ENCODE results near the gene TTC7B. TPM values are rescaled to one million over a fixed set of nuclear protein-coding genes. Genes with fewer than 3 reads are reported as not detected.

Gene TTC7B
- total RNA-seq, 1 donor from 2014 or later: 83.7 TPM

DNA sequence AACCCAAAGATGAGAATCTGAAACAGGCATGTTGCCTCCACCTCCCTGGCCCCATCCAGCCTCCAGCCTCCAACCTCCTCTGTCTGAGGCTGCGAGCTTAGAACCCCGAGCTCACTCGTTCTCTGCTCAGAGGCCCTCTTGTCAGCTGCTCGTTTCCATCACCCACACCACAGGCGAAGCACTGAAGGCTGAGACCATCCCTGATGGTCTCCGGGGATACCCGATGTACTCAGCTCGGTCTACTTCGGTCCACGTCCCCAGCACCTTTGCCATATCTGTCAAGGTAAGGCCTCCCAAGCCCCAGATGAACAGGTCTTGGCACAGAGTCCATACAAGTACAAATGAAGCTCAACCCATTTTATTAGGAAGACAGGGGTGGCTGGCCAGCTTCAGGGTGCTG is 72.4 kb downstream of the TTC7B start:
- no peak for DNase-seq (ENCODE audit: extremely low read depth, low read depth, low spot score)

GRCh38 chr14:90743425-90743824 is 72.8 kb downstream of the TTC7B start:
- no peak for DNase-seq (ENCODE audit: extremely low read depth, low read depth, low spot score)

DNA sequence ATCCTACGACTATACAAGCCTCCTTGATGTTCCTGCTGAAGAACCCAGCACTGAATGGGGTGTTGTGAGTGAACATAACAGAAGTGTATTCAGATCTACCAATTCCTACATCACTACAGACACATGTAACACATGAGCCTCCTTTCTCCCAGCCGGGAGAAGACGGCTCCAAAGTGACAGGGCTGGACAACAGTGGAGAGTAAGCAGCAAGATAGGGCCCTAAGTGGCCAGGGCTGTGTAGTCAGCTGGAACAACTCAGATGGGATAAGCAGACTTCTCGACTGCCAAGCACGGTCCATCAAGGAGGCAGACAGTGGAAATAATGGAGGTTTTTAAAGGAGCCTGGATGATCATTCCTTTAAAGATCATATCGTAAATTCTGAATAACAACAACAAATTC is 73.5 kb downstream of the TTC7B start:
- DNase-seq (ENCODE audit: extremely low read depth, low read depth, low spot score): no peak

- DNase-seq (ENCODE audit: extremely low read depth, low read depth, low spot score): no peak
Measured at GRCh38 chr14:90742252-90742651, 74.0 kb downstream of the TTC7B start.

GRCh38 chr14:90741682-90741946 is 74.6 kb downstream of the TTC7B start:
- DNase-seq (ENCODE audit: extremely low read depth, low read depth, low spot score): no peak

- no peak for DNase-seq (ENCODE audit: extremely low read depth, low read depth, low spot score)
Measured at GRCh38 chr14:90740946-90741681, 75.1 kb downstream of the TTC7B start.

- no peak for DNase-seq (ENCODE audit: extremely low read depth, low read depth, low spot score)
Measured at GRCh38 chr14:90740081-90740480, 76.1 kb downstream of the TTC7B start.

- no peak for DNase-seq (ENCODE audit: extremely low read depth, low read depth, low spot score)
Measured at GRCh38 chr14:90739318-90740068, 76.7 kb downstream of the TTC7B start.

DNA sequence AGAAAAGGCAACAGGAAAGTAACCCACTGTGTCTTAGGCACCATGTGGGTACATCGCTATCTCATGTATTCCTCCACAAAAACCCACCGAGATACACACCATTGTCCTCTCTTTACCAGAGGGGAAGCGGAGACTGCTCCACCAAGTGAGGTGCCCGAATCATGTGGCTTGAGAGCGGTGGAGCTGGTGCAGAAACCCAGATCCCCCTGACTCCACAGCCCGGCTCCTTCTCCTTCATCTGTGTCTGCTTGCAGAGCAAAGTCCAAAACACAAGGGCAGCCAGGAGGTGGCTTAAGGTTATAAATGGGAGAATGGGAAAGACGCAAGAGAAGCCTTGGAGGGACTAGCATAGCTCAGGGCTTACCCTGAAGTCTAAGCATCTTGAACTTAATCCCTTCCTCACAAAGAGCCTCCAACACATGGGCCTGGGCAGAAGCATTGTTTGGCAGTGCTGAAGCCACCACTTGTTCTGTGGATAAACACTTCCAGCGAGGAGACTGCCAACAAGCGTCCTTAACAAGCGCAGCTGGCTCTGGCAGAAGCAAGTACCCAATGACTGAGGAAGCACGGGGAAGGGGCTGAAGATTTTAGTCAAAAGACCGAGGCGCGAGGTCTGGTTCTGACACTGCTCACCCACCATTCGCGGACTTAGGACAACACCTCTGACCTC is 83.0 kb downstream of the TTC7B start:
- no peak for DNase-seq (ENCODE audit: extremely low read depth, low read depth, low spot score)

DNA sequence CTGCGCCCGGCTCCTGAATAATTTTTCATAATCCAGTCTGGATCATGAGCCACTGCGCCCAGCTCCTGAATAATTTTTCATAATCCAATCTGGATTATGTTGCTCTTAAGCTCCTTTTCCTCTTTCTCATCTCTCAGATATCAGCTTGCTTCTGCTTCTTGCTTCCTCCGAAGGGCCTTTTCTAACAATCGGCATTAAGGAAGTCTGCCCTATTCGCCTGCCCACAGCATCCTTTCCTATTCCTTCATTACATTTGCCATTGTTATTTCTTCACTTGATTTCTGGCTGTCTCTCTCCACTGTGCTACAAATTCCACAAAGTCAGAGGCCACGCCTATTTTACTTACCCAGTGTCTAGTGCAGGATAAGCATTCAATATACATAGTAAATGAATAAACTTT is 83.5 kb downstream of the TTC7B start:
- no peak for DNase-seq (ENCODE audit: extremely low read depth, low read depth, low spot score)

DNA sequence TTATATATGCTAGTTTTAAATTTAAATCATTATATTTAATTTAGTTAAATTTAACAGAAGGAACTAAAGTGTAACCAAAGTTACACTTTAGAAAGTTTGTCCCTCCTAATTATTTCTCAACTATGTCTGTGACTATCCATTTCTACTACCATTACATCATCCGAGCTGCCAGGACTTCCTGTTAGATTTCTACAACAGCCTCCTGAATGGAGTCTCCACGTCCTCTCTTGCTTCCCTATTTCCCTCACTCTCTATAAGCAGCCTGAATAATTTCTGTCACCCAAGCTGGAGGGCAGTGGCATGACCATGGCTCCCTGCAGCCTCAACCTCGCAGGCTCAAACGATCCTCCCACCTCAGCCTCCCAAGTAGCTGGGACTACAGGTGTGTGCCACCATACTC is 84.1 kb downstream of the TTC7B start:
- no peak for DNase-seq (ENCODE audit: extremely low read depth, low read depth, low spot score)

DNA sequence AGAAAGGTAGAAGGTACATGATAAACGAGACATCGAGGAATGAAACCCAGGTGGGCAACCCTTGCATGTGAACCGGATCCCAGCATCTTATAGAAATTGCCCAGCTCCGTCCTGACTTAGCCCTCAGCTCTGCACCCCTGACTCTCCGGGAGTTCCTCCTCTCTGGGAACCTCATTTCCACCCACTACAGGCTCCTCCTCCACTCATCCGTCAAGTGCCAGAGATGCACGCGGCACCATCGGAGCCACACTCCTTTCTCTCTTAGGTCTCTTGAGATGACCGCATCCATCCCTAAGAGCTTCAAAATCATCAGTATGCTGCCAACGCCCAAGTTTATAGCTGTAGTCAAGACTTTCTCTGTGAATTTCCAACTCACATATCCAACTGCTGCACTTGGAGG is 84.7 kb downstream of the TTC7B start:
- DNase-seq (ENCODE audit: extremely low read depth, low read depth, low spot score): no peak

DNA sequence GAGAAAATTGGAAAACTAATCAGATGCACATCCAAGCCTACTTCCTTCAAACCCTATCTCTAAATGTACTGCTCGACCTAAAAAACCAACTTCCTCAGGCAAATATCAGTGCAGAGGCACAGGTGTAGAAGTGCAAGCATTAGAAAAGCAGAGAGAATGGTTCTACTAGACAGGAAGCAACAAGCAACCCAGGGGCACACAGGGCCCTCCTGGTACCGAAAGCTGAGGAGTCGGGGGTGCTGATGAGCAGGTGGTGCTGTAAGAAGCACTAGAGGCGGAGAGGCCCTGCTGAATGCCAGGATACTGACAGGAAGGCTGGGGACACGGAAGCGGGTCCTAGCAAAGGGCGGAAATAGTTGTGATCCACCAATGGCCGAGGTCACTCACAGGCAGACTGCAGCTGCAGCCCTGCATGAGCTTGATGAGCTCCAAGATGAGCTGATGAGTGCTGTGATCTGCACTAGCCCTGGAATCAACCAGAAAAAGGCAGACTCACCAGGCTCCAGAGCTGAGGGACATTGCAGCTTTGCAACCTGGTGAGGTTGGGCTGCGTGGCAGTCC is 85.9 kb downstream of the TTC7B start:
- no peak for DNase-seq (ENCODE audit: extremely low read depth, low read depth, low spot score)

GRCh38 chr14:90728951-90729350 is 87.3 kb downstream of the TTC7B start:
- DNase-seq (ENCODE audit: extremely low read depth, low read depth, low spot score): no peak

GRCh38 chr14:90727082-90727481 is 89.1 kb downstream of the TTC7B start:
- DNase-seq (ENCODE audit: extremely low read depth, low read depth, low spot score): no peak

DNA sequence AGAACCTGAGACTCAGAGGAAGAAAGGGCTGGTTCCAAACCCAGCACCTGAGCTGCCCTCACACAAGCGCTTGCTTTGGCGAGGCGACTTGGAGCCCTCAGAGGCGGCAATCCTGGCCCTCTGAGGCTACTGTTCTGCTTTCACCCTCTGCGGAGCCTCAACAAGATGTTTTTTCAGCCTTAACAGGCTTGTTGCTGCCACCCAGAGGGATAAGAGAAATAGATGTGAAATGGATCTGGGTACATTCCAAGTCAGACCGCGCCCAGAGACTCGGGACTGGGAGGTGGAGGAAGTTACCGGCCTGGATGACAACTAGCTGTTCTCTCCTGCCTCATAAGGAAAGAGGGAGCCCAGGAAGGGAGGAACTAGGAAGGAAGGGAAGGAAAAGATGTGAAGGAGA is 89.6 kb downstream of the TTC7B start:
- no peak for DNase-seq (ENCODE audit: extremely low read depth, low read depth, low spot score)

DNA sequence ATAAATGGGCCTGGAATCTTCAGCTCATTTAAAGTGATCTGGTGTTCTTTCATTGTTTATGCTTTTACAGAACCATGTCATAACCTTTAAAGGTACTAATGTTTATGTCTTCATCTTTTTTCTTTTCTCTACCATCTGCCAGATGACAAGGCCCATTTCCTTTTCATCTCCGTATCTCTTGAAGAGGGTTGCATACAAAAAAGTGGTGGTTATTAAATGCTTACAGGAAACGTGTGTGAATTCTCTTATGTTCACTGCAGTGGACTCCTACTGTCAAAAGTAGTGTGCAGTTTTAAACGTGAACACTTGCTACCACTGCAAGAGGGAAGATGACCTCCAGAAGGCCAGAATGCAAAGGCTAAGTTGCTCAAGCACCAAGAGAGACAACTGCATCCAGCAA is 91.4 kb downstream of the TTC7B start:
- no peak for DNase-seq (ENCODE audit: extremely low read depth, low read depth, low spot score)

GRCh38 chr14:90722590-90722989 is 93.6 kb downstream of the TTC7B start:
- no peak for DNase-seq (ENCODE audit: extremely low read depth, low read depth, low spot score)

GRCh38 chr14:90721619-90722305 is 94.5 kb downstream of the TTC7B start:
- no peak for DNase-seq (ENCODE audit: extremely low read depth, low read depth, low spot score)

DNA sequence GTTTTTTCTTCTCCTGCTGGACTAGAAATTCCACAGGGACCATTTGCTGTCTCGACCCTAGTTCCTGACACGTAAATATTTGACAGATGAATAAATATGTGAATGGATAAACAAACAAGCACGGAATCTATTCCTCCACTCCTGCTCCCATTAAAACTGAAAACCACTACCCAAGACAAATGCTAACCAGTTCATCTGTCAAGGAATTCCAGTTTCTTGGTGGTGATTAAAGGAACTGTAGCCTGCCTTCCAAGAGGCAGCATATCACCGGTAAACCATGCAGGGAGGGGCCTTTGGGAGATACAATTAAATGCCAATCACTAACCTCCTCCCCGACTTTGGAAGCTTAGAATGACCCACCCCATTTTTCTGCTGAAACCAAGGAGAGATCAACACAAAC is 95.4 kb downstream of the TTC7B start:
- no peak for DNase-seq (ENCODE audit: extremely low read depth, low read depth, low spot score)

GRCh38 chr14:90720336-90720735 is 95.9 kb downstream of the TTC7B start:
- no peak for DNase-seq (ENCODE audit: extremely low read depth, low read depth, low spot score)

All from glomerular endothelial cell (primary cell).